ENCODE measurements around the gene TRHDE.

GRCh38 chr12:72498354-72498753 is 226.2 kb downstream of the TRHDE start:
- TF ChIP-seq CTCF (IDR thresholded peaks at IDR 0.05; ENCODE audit: insufficient read depth, low read length) (no peak), POLR2AphosphoS5 (IDR thresholded peaks at IDR 0.05; ENCODE audit: low read depth) (no peak), SPI1 (IDR thresholded peaks at IDR 0.05; ENCODE audit: borderline replicate concordance, low read depth) (no peak), GABPA (IDR thresholded peaks at IDR 0.05; ENCODE audit: low read depth) (no peak), REST (IDR thresholded peaks at IDR 0.05; ENCODE audit: insufficient replicate concordance, low read depth) (no peak)

Data from HL-60 (cell line).